GM12878 (cell line): Measurements from ENCODE around the gene HOXC5.

Source experiments
- ASH2L ChIP-seq: fragments of 300-600, 200-600 bp; sonication (generic); IDR thresholded peaks from 2 replicates; pipeline ENCODE4 v1.6.1; 2017; ENCODE audit warnings: low read depth, mild to moderate bottlenecking, borderline replicate concordance
- CTCF ChIP-seq, 3 experiments: IDR thresholded peaks in 2 of 3; conservative IDR thresholded peaks in 1 of 3; 2 replicates each; pipeline ENCODE4 v1.5.1; 2011; ENCODE audit warnings: low read depth in 3 of 3, low read length in 3 of 3, mild to moderate bottlenecking in 3 of 3, control low read depth in 2 of 3, moderate library complexity in 2 of 3, inconsistent platforms in 1 of 3, mixed read lengths in 1 of 3; ENCODE audit not compliant: control insufficient read depth in 2 of 3, insufficient read depth in 1 of 3; ENCODE audit errors: extremely low read depth in 1 of 3
- LARP7 ChIP-seq: fragments of 450-650 bp; IDR thresholded peaks from 2 replicates; pipeline ENCODE4 v1.6.1; 2017; ENCODE audit warnings: mild to moderate bottlenecking
- POLR2A ChIP-seq: IDR thresholded peaks from 2 replicates; pipeline ENCODE4 v1.6.1; 2011; ENCODE audit warnings: low read depth, mild to moderate bottlenecking, low read length
- REST ChIP-seq: IDR thresholded peaks from 2 replicates; pipeline ENCODE4 v1.6.1; 2012; ENCODE audit warnings: mild to moderate bottlenecking, low read depth, low read length
- ZBTB33 ChIP-seq: fragments of 450-650 bp; IDR thresholded peaks from 2 replicates; pipeline ENCODE4 v1.6.1; 2017; ENCODE audit warnings: mild to moderate bottlenecking

GRCh38 chr12:53997204-53998109, 35.4 kb upstream of the HOXC5 start:
- TF ChIP-seq POLR2A (no peak), ZBTB33 (no peak), REST (no peak), ASH2L (no peak), CTCF (IDR thresholded peaks at IDR 0.05 in 2 of 3, conservative IDR thresholded peaks at IDR 0.05 in 1 of 3; ENCODE audit: control insufficient read depth in 2 of 3, extremely low read depth in 1 of 3, insufficient read depth in 1 of 3, low read depth in 3 of 3, low read length in 3 of 3) (no peak), LARP7 (no peak)
